HG03097 (cell line): ENCODE data around the gene TRIM49D1.
"Not testable (repeated sequence)": the region's sequence is repeated elsewhere in the genome, so short reads cannot be mapped to it uniquely, and the experiment has no call there.

ENCODE experiments used
- ATAC-seq: cut with Tn5 transposase; IDR thresholded peaks from one replicate; pipeline ENCODE4 v1.9.1; 2021; ENCODE audit not compliant: unreplicated experiment, low FRiP score

Gene TRIM49D1, protein sequence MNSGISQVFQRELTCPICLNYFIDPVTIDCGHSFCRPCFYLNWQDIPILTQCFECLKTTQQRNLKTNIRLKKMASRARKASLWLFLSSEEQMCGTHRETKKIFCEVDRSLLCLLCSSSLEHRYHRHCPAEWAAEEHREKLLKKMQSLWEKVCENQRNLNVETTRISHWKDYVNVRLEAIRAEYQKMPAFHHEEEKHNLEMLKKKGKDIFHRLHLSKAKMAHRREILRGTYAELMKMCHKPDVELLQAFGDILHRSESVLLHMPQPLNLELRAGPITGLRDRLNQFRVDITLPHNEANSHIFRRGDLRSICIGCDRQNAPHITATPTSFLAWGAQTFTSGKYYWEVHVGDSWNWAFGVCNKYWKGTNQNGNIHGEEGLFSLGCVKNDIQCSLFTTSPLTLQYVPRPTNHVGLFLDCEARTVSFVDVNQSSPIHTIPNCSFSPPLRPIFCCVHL

DNA sequence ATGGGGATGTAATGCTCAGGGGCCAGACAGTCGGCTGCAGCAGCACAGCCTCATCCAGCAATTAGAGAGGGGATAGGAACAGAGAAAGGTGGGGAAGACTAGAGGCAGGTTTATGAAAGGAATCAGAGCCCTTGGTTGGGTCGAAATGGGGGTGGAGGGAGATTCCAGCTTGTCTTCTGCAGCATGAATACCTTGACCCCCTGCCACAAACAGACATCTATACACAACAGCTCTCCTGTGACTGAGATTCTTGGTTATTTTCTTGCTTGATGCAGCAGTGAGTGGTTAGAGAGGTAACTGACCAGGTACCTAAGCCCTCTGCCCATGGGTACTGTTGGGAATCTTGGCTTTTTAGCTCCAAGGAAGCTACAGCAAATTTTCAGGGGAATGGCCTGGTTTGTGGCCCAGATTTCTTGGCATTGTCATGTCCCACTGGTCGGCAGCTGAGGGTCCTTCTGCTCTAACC is at the start of gene TRIM49D1:
TRIM49D1 (minus strand) TSS at position 51 of the 466 bp plus-strand sequence. CDS start 4,535 bp downstream, outside the sequence.
- no peak for ATAC-seq

DNA sequence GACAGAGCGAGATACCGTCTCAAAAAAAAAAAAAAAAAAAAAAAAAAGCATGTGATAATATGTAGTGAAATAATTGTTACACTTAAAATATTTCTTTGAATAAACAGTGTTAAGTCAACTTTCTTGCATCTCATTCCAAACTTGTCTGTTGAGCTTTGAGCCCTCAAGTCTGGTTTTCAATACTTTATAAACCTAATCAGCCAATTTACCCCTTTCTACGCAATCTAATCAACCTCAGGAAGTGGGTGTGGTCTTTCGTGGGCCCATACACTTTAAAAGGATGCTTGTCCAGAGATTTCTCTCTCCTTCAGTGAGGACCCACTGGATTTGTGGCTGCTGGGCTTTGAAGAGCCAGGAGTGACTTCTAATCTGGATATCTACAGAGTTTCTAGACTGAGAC is 43.7 kb upstream of the TRIM49D1 start, which contains the start of gene TRIM64:
TRIM64 (plus strand) TSS at position 301 of the 400 bp plus-strand sequence. CDS start 2,467 bp downstream, outside the sequence.
- not testable (repeated sequence) for ATAC-seq

DNA sequence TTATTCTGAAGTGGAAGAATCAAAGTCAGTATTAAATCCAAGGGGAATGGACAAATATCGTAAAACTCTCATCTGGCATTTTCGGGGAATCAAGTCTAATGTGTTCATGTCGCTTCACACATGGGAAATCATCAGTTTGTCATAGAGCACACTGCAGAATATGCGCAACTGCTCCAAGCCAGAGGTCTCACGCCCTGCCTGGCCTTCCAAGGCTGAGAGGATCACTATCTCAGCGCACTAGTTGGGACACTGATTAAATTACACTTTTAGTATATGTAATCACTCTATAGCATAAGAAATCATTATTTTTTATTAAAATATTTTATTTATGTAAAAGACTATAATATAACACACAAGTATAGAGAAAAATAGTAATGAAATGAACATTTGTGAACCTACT is 38.8 kb upstream of the TRIM49D1 start:
- not testable (repeated sequence) for ATAC-seq

DNA sequence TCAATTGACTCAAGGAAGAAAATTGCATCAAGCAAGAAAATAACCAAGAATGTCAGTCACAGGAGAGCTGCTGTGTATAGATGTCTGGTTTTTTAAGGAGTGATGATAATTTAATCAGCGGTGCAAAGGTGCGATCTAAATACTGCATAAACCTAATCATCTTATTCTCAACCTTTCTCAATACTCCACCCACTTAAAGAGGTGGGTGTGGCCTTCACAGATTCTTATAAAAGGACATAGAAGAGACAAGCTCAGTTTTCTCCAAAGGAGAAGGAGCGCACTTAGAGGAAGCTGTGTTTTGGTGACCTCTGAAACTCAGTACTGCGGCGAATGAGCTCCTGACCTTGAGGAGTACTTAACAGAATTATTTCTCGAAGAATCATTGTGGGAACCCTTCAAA is 1.7 kb upstream of the TRIM49D1 start, which contains the start of gene TRIM49D2:
TRIM49D2 (plus strand) TSS at position 301 of the 400 bp plus-strand sequence. CDS start 2,698 bp downstream, outside the sequence.
- not testable (repeated sequence) for ATAC-seq

DNA sequence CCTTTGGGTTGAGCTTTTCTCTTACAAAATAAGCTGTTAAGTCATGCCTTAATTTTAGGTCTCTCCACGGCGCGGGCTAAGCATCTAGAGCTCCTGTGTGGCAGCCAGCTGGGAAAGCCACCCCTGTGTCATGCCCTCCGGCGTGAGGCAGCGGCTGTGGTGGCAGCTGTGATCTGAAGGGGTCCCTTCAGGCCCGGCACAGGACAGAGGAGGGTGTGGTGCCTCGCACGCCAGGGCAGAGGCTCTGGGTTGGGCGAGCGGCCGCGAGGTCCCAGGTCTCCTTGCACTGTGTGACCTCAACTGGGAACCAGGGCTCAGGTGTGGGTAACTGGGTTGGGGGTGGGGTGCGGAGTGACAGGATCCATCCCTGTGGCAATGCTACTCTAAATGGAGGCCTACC is 21.2 kb downstream of the TRIM49D1 start:
- not testable (repeated sequence) for ATAC-seq

DNA sequence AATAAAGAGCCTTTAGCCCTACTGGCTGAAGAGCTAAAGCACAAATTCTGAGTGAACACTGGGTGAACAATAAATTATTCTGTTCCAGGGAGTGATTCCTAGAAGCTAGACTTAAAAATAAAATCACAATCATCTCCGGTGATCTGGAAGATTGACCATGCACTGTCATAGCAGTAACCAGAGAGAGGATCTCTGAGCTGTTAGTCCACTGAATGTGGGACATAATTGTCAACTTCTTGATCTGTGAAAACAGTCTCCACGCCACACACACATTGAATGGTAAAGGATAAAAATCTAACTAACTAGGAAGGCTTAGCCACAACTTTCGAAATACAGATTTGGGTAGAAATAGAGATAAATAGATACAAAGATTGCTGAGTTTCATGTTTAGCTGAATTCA is 28.8 kb downstream of the TRIM49D1 start:
- not testable (repeated sequence) for ATAC-seq

DNA sequence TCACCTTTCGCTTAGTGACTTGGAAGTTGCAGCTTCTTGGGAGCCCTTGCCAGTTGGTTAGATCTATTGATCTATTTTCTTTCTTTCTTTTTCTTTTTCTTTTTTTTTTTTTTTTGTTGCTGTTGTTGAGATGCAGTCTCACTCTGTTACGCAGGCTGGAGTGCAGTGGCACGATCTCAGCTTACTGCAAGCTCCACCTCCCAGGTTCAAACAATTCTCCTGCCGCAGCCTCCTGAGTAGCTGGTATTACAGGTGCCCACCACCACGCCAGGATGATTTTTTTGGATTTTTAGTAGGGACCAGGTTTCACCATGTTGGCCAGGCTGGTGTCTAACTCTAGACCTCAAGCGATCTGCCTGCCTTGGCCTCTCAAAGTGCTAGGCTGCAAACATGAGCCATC is 44.5 kb downstream of the TRIM49D1 start:
- ATAC-seq: not testable (repeated sequence)

DNA sequence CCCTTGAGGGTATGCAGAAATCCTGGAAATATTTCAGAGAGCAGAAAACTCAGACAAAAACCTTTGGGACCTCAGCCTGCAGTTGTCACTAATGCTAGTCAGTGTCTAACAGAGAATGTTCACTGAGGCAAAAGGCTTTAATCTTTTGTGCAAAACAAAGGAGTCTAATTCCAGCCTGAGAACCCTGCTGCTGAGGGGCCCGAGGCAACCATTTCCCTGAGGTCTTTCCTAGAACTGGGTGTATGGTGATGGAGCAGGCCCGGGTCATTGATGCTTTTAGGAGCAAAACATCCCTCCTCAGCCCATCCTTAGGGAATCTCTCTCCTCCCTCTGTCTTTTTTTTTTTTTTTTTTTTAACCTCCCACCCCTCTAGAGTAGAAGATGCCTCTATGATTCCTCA is 49.5 kb downstream of the TRIM49D1 start:
- ATAC-seq: not testable (repeated sequence)

DNA sequence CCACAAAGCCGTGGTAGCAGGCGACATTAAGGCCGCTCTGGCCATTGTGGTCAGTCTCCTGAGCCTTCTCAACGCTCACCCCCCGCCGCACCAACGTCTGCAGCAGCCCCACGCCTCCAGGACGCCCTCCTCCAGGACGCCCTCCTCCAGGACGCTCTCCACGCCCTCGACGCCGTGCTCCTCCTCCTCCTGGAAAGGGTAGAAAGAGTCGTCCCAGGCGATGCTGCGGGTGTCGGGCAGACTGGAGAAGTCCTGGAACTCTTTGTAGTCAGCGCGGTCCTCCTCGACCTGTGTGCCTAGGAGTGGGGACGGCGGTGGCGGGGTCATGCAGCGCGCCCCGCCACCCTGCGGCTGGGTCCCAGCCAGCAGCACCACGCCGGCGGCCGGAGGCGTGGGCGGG is 56.8 kb downstream of the TRIM49D1 start:
- ATAC-seq: not testable (repeated sequence)

DNA sequence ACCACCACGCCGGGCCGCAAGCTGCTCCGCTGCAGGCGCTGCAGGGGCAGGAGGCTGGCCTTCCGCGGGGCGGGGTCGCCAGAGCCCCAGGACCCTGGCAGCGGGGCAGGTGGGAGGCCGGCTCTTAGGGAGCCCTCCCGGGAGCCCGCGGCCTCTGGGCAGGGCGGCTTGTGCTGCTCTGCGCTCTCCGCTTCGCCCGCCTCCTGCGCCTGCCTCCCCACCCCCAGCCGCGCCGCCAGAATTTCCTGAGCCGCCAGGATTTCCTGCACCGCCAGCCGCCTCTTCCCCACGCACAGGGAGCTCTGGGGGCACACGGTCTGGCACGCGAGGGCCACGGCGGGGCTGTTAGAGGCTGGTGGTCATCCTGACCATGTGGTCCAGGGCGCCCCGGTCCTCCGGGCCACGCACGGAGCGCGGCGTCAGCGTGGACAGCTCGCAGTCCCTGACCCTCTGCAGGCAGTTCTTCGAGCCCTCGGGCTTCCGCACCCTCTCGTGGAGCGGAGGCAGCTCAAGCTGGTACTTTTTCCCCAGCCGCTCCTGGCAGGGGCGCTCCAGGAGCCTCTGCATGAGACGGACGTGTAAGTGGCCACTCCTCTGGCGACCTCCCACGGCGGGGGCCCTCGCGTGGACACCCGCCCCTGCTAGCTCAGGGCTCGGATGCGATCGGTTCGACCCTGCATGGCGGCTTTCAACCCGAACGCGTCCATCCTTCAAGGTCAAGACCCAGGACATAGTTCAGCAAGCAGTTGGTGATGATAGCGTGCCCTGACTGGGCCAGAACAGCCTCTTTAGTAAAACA is 57.9 kb downstream of the TRIM49D1 start:
- ATAC-seq: not testable (repeated sequence)
